Inflammatory macrophage (primary cell): ENCODE data around the gene GIT1.

Experiments used
- DNase-seq, 2 donors: peaks; one replicate each; pipeline ENCODE4 v3.0.0-alpha.2; 2020 to 2022
- total RNA-seq, 18 experiments: gene quantifications; one replicate each; lab custom pipeline; 2026; ENCODE audit warnings: mixed read lengths in 6 of 18, inconsistent platforms in 2 of 18; lab: John Stamatoyannopoulos, UW

GIT1 gene
- 9.8 to 65.7 (median 31.2) reads per million in 18 experiments for total RNA-seq

GRCh38 chr17:29589524-29590410, at the start of gene GIT1:
GIT1 (minus strand) TSS chr17:29589648; CDS start chr17:29589378, 270 bp downstream.
- peak; percentile 88 to 93 for DNase-seq

- DNase-seq = no peak
Measured at GRCh38 chr17:29633886-29634285, 44.4 kb upstream of the GIT1 start.

- no peak for DNase-seq
Measured at GRCh38 chr17:29630630-29631193, 41.3 kb upstream of the GIT1 start.

- no peak for DNase-seq
Measured at GRCh38 chr17:29629839-29630238, 40.4 kb upstream of the GIT1 start.

- DNase-seq = no peak
Measured at GRCh38 chr17:29628644-29629043, 39.2 kb upstream of the GIT1 start.

- no peak for DNase-seq
Measured at GRCh38 chr17:29627951-29628350, 38.5 kb upstream of the GIT1 start.

- DNase-seq = no peak
Measured at GRCh38 chr17:29625037-29625750, 35.7 kb upstream of the GIT1 start.

- DNase-seq = no peak
Measured at GRCh38 chr17:29624586-29624985, 35.1 kb upstream of the GIT1 start.

- DNase-seq = no peak
Measured at GRCh38 chr17:29623283-29623647, 33.8 kb upstream of the GIT1 start.

GRCh38 chr17:29622337-29623282, 33.2 kb upstream of the GIT1 start, which contains the start of gene CORO6:
CORO6 (minus strand) TSS chr17:29622912; CDS start chr17:29621421, 1,491 bp downstream.
- DNase-seq = peak; percentile 27 to 31

- no peak for DNase-seq
Measured at GRCh38 chr17:29621751-29622194, 32.3 kb upstream of the GIT1 start.

GRCh38 chr17:29620779-29621500, 31.5 kb upstream of the GIT1 start:
- no peak for DNase-seq

- no peak for DNase-seq
Measured at GRCh38 chr17:29620271-29620670, 30.8 kb upstream of the GIT1 start.

- peak; percentile 16 to 33 for DNase-seq
Measured at GRCh38 chr17:29619251-29619650, 29.8 kb upstream of the GIT1 start.

- no peak for DNase-seq
Measured at GRCh38 chr17:29618272-29619065, 29.0 kb upstream of the GIT1 start.

- peak; percentile 77 to 88 for DNase-seq
Measured at GRCh38 chr17:29617481-29618271, 28.2 kb upstream of the GIT1 start.

GRCh38 chr17:29617125-29617480, 27.7 kb upstream of the GIT1 start:
- peak; percentile 76 to 79 for DNase-seq

- peak in 1 of 2 donors; percentile 31 for DNase-seq
Measured at GRCh38 chr17:29616300-29617048, 27.0 kb upstream of the GIT1 start.
